Aorta (tissue), 5 donors: Measurements from ENCODE around the gene GREM2. TPM values are rescaled to one million over a fixed set of nuclear protein-coding genes. Genes with fewer than 3 reads are reported as not detected.

Source experiments
- ATAC-seq: fragments of 200-7000 bp; cut with Tn5 transposase; one replicate; pipeline ENCODE4 v1.9.1; 2022; ENCODE audit warnings: moderate library complexity; ENCODE audit not compliant: low FRiP score
- DNase-seq, 2 donors: peaks; one replicate each; pipeline ENCODE4 v3.0.0-alpha.2; 2020
- H3K27ac ChIP-seq, 2 donors: one replicate each; pipeline ENCODE4 v1.5.1; 2013; ENCODE audit warnings: low read length in 2 of 2, mild to moderate bottlenecking in 2 of 2, moderate library complexity in 2 of 2, control low read depth in 1 of 2, inconsistent platforms in 1 of 2, low read depth in 1 of 2
- H3K27me3 ChIP-seq, 2 donors: one replicate each; pipeline ENCODE4 v1.6.1; 2013; ENCODE audit warnings: control low read depth in 1 of 2, low read length in 1 of 2, mild to moderate bottlenecking in 1 of 2, moderate library complexity in 1 of 2; ENCODE audit not compliant: insufficient read depth in 2 of 2, control insufficient read depth in 1 of 2
- H3K36me3 ChIP-seq, 2 donors: one replicate each; pipeline ENCODE4 v1.6.1; 2013; ENCODE audit warnings: control low read depth in 1 of 2, low read length in 1 of 2, mild to moderate bottlenecking in 1 of 2; ENCODE audit not compliant: insufficient read depth in 2 of 2, control insufficient read depth in 1 of 2
- H3K4me1 ChIP-seq, 2 donors: one replicate each; pipeline ENCODE4 v1.6.1; 2013; ENCODE audit warnings: low read length in 2 of 2, control low read depth in 1 of 2, mild to moderate bottlenecking in 1 of 2, moderate library complexity in 1 of 2; ENCODE audit not compliant: insufficient read depth in 2 of 2, control insufficient read depth in 1 of 2
- H3K4me3 ChIP-seq, 2 donors: one replicate each; pipeline ENCODE4 v1.5.1; 2013; ENCODE audit warnings: low read length in 2 of 2, control low read depth in 1 of 2, mild to moderate bottlenecking in 1 of 2
- H3K9me3 ChIP-seq: one replicate; pipeline ENCODE4 v1.6.1; 2013; ENCODE audit warnings: mild to moderate bottlenecking, low read length; ENCODE audit not compliant: control insufficient read depth
- WGBS, 2 donors: extraction: QIAGEN DNeasy Blood & Tissue Kit; methylation state at CpG; one replicate each; pipeline ENCODE4 v1.1.7; 2013; 5-methylcytosine and 5-hydroxymethylcytosine counted together
- intact Hi-C, 2 donors: fragments of 100-400 bp; cut with DNase I; formaldehyde crosslinking; loops; one replicate each; pipeline versions ENCODE4 v1.14.2 to v1.15.0; 2022
- polyA plus RNA-seq, 2 donors: library from polyadenylated mRNA; stranded (reverse); fragments of 200-250 nt; gene quantifications; one replicate each; pipeline ENCODE4 v1.2.3, GENCODE V29; 2013
- total RNA-seq, 2 donors: library from RNA; stranded (reverse); fragmentation: NEBNext Ultra II Directional; extraction: Animal tissue kit (Norgen Biotek cat#: 25700); gene quantifications; one replicate each; pipeline ENCODE4 v1.2.1, GENCODE V29; 2021
- donor health status: healthy with polysubstance abuse.
- donor health status: Bipolar disorder and iron deficiency.
- donor health status: DM: no; HTN: no; CAD: no.
- donor health status: DM: no; HTN: no; CAD: no.
- donor health status: DM: yes; HTN: yes; CAD: no.

GREM2 gene
- total and polyA plus RNA-seq, 4 donors = 0.03 to 5.1 (median 2.9) TPM; not detected in 1

- no peaks in the 10 kb centered on the region for H3K27me3 ChIP-seq
- H3K27ac ChIP-seq = no peak overlapping the region
- ATAC-seq (no peak), DNase-seq (no peak)
- 63 to 69% methylated on average over 4 of the region's 4 CpGs for WGBS, 2 donors
- intact Hi-C loops = no loop called here
- H3K4me3 ChIP-seq = no peak overlapping the region
- no peaks in the 10 kb centered on the region for H3K36me3 ChIP-seq
- H3K4me1 ChIP-seq = no peaks in the 10 kb centered on the region
- H3K9me3 ChIP-seq = peaks cover 2% of the 10 kb centered on the region
Measured at GRCh38 chr1:240582953-240583352, 29.0 kb downstream of the GREM2 start.

GRCh38 chr1:240579511-240579910 lies 32.4 kb downstream of the GREM2 start:
- Histone ChIP-seq H3K4me3 (no peak overlapping the region), H3K36me3 (no peaks in the 10 kb centered on the region), H3K4me1 (no peaks in the 10 kb centered on the region), H3K27ac (no peak overlapping the region), H3K9me3 (no peaks in the 10 kb centered on the region), H3K27me3 (no peaks in the 10 kb centered on the region)
- intact Hi-C loops = no loop called here
- ATAC-seq = no peak
- DNase-seq = no peak
- WGBS, 2 donors = 82 to 89% methylated on average over 4 of the region's 4 CpGs

- Histone ChIP-seq H3K4me1 (no peaks in the 10 kb centered on the region), H3K27me3 (no peaks in the 10 kb centered on the region), H3K9me3 (no peaks in the 10 kb centered on the region), H3K4me3 (no peak overlapping the region), H3K36me3 (no peaks in the 10 kb centered on the region), H3K27ac (no peak overlapping the region)
- ATAC-seq (no peak), DNase-seq (no peak)
- WGBS, 2 donors = 7 to 14% methylated on average over 5 of the region's 5 CpGs
- intact Hi-C loops = no loop called here
Measured at GRCh38 chr1:240577095-240577494, 34.9 kb downstream of the GREM2 start.

- no peak for ATAC-seq
- WGBS, 2 donors = 39 to 43% methylated on average over 9 of the region's 9 CpGs
- H3K27ac ChIP-seq = no peak overlapping the region
Measured at GRCh38 chr1:240575981-240576662, 35.8 kb downstream of the GREM2 start.

GRCh38 chr1:240572328-240572727 lies 39.6 kb downstream of the GREM2 start:
- Histone ChIP-seq H3K27ac (no peak overlapping the region), H3K27me3 (no peaks in the 10 kb centered on the region), H3K9me3 (no peaks in the 10 kb centered on the region), H3K4me3 (no peak overlapping the region), H3K4me1 (no peaks in the 10 kb centered on the region), H3K36me3 (no peaks in the 10 kb centered on the region)
- ATAC-seq (no peak), DNase-seq (no peak)
- intact Hi-C loops = no loop called here
- WGBS, 2 donors = 67 to 69% methylated on average over 1 of the region's 1 CpG

More at GRCh38 chr1:240575981-240576662, 35.8 kb downstream of the GREM2 start:
- Histone ChIP-seq H3K4me3 (peak overlapping the region in 1 of 2 donors; percentile 34), H3K9me3 (no peaks in the 10 kb centered on the region), H3K36me3 (no peaks in the 10 kb centered on the region), H3K27me3 (no peaks in the 10 kb centered on the region), H3K4me1 (no peaks in the 10 kb centered on the region)
- intact Hi-C loops = no loop called here
- no peak for DNase-seq

- intact Hi-C loops = no loop called here
- no peaks in the 10 kb centered on the region for H3K36me3 ChIP-seq
- WGBS, 2 donors = 62 to 67% methylated on average over 5 of the region's 5 CpGs
- no peak overlapping the region for H3K4me3 ChIP-seq
- DNase-seq (no peak), ATAC-seq (no peak)
- H3K27me3 ChIP-seq = no peaks in the 10 kb centered on the region
- no peaks in the 10 kb centered on the region for H3K9me3 ChIP-seq
- H3K27ac ChIP-seq = no peak overlapping the region
- H3K4me1 ChIP-seq = no peaks in the 10 kb centered on the region
Measured at GRCh38 chr1:240571782-240572181, 40.2 kb downstream of the GREM2 start.

- DNase-seq = no peak
- Histone ChIP-seq H3K4me3 (no peak overlapping the region), H3K36me3 (no peaks in the 10 kb centered on the region), H3K27ac (no peak overlapping the region), H3K27me3 (no peaks in the 10 kb centered on the region), H3K9me3 (no peaks in the 10 kb centered on the region), H3K4me1 (no peaks in the 10 kb centered on the region)
- WGBS, 2 donors = 44 to 83% methylated on average over 2 of the region's 2 CpGs
- no peak for ATAC-seq
- intact Hi-C loops = no loop called here
Measured at GRCh38 chr1:240567066-240567465, 44.9 kb downstream of the GREM2 start.

GRCh38 chr1:240562779-240563178 lies 49.2 kb downstream of the GREM2 start:
- intact Hi-C loops = no loop called here

GRCh38 chr1:240562111-240562590 lies 49.8 kb downstream of the GREM2 start:
- Histone ChIP-seq H3K9me3 (no peaks in the 10 kb centered on the region), H3K4me3 (no peak overlapping the region), H3K27me3 (no peaks in the 10 kb centered on the region), H3K4me1 (no peaks in the 10 kb centered on the region), H3K27ac (no peak overlapping the region), H3K36me3 (no peaks in the 10 kb centered on the region)
- WGBS, 2 donors = 70 to 72% methylated on average over 7 of the region's 7 CpGs
- intact Hi-C loops = no loop called here
- DNase-seq (no peak), ATAC-seq (no peak)

More at GRCh38 chr1:240562779-240563178, 49.2 kb downstream of the GREM2 start:
- Histone ChIP-seq H3K36me3 (no peaks in the 10 kb centered on the region), H3K27me3 (no peaks in the 10 kb centered on the region), H3K9me3 (no peaks in the 10 kb centered on the region), H3K27ac (no peak overlapping the region), H3K4me3 (no peak overlapping the region), H3K4me1 (no peaks in the 10 kb centered on the region)
- ATAC-seq (no peak), DNase-seq (no peak)
- WGBS, 2 donors = 94 to 98% methylated on average over 3 of the region's 3 CpGs
